GM23338 (cell line): ENCODE results near the gene SNX1. TPM values are rescaled to one million over a fixed set of nuclear protein-coding genes. Genes with fewer than 3 reads are reported as not detected.

Source experiments
- ATAC-seq: fragments of 200-7000 bp; cut with Tn5 transposase; 3 replicates; pipeline ENCODE4 v1.9.1; 2020
- DNase-seq: peaks from one replicate; pipeline ENCODE4 v3.0.0-alpha.2; 2015; ENCODE audit warnings: low spot score
- H2AFZ ChIP-seq: fragments of 200-600 bp; sonication (generic); 2 replicates; pipeline ENCODE4 v1.8.0; 2016; ENCODE audit warnings: antibody characterized with exemption, mild to moderate bottlenecking, moderate library complexity
- H3F3A ChIP-seq: fragments of 200-600 bp; sonication (generic); replicated peaks from 2 replicates; pipeline ENCODE4 v1.8.0; 2017; ENCODE audit warnings: antibody characterized with exemption, mixed run types, low read depth
- H3K27ac ChIP-seq: fragments of 200-600 bp; sonication (generic); 2 replicates; pipeline ENCODE4 v1.6.1; 2016; ENCODE audit warnings: low read depth
- H3K27me3 ChIP-seq: fragments of 200-600 bp; sonication (generic); 2 replicates; pipeline ENCODE4 v1.8.0; 2016; ENCODE audit warnings: mild to moderate bottlenecking, mixed run types, moderate library complexity; ENCODE audit not compliant: insufficient read depth
- H3K36me3 ChIP-seq: fragments of 200-600 bp; sonication (generic); 2 replicates; pipeline ENCODE4 v1.8.0; 2016; ENCODE audit warnings: mild to moderate bottlenecking; ENCODE audit not compliant: insufficient read depth
- H3K4me1 ChIP-seq: fragments of 200-600 bp; sonication (generic); 2 replicates; pipeline ENCODE4 v1.8.0; 2016; ENCODE audit warnings: mild to moderate bottlenecking, moderate library complexity; ENCODE audit not compliant: insufficient read depth
- H3K4me2 ChIP-seq: fragments of 200-600 bp; sonication (generic); 2 replicates; pipeline ENCODE4 v1.7.1; 2017; ENCODE audit warnings: mixed run types
- H3K4me3 ChIP-seq: fragments of 200-600 bp; sonication (generic); 2 replicates; pipeline ENCODE4 v1.6.1; 2016; ENCODE audit warnings: mixed run types
- H3K79me2 ChIP-seq: fragments of 200-600 bp; sonication (generic); replicated peaks from 2 replicates; pipeline ENCODE4 v1.8.0; 2017; ENCODE audit warnings: mild to moderate bottlenecking; ENCODE audit not compliant: insufficient read depth
- H3K9me2 ChIP-seq: fragments of 200-600 bp; sonication (generic); 2 replicates; pipeline ENCODE4 v1.8.0; 2017; ENCODE audit not compliant: insufficient read depth
- H4K20me1 ChIP-seq: fragments of 200-600 bp; sonication (generic); replicated peaks from 2 replicates; pipeline ENCODE4 v1.8.0; 2017; ENCODE audit warnings: mild to moderate bottlenecking; ENCODE audit not compliant: insufficient read depth
- H3K27ac Mint-ChIP-seq: 2 replicates; pipeline ENCODE4 v1.8.0; 2020; ENCODE audit warnings: inconsistent platforms, mild to moderate bottlenecking, moderate library complexity, mixed read lengths
- H3K27me3 Mint-ChIP-seq: 3 replicates; pipeline ENCODE4 v1.8.0; 2022; ENCODE audit warnings: low read depth, mild to moderate bottlenecking, moderate library complexity, mixed read lengths, inconsistent platforms; ENCODE audit not compliant: insufficient read depth, poor library complexity
- H3K36me3 Mint-ChIP-seq: 3 replicates; pipeline ENCODE4 v1.8.0; 2021; ENCODE audit warnings: low read depth, mild to moderate bottlenecking, inconsistent platforms, moderate library complexity, mixed read lengths
- H3K4me1 Mint-ChIP-seq: 3 replicates; pipeline ENCODE4 v1.8.0; 2020; ENCODE audit warnings: mild to moderate bottlenecking, inconsistent platforms, mixed read lengths
- H3K4me3 Mint-ChIP-seq: 3 replicates; pipeline ENCODE4 v1.8.0; 2021; ENCODE audit warnings: moderate library complexity, mild to moderate bottlenecking, inconsistent platforms, mixed read lengths
- H3K9me3 Mint-ChIP-seq: 3 replicates; pipeline ENCODE4 v1.8.0; 2020; ENCODE audit warnings: moderate library complexity, mild to moderate bottlenecking, inconsistent platforms, mixed read lengths
- CREB1 ChIP-seq: fragments of 250-450 bp; sonication (Bioruptor Pico); IDR thresholded peaks from 2 replicates; pipeline ENCODE4 v1.5.0; 2020; ENCODE audit warnings: low read depth, mild to moderate bottlenecking, moderate library complexity
- JUNB ChIP-seq: IDR thresholded peaks from one replicate; pipeline ENCODE4 v1.6.1; 2016; ENCODE audit warnings: antibody characterized with exemption; ENCODE audit not compliant: unreplicated experiment
- NANOG ChIP-seq: IDR thresholded peaks from 2 replicates; pipeline ENCODE4 v1.6.1; 2016; ENCODE audit warnings: antibody characterized with exemption, borderline replicate concordance
- STAT1 ChIP-seq: IDR thresholded peaks from one replicate; pipeline ENCODE4 v1.6.1; 2016; ENCODE audit warnings: antibody characterized with exemption; ENCODE audit not compliant: unreplicated experiment
- ZNF114 ChIP-seq: fragments of 250-450 bp; sonication (Bioruptor Pico); IDR thresholded peaks from 2 replicates; pipeline ENCODE4 v1.5.0; 2020; ENCODE audit warnings: mild to moderate bottlenecking, moderate library complexity
- ZNF331 ChIP-seq: fragments of 250-450 bp; sonication (Bioruptor Pico); IDR thresholded peaks from 2 replicates; pipeline ENCODE4 v1.5.0; 2020; ENCODE audit warnings: low read depth, mild to moderate bottlenecking, moderate library complexity
- polyA plus RNA-seq: library from polyadenylated mRNA; unstranded; fragments of >200 nt; fragmentation: Nextera tagmentation; extraction: Ambion mirVana; gene quantifications from 2 replicates; pipeline ENCODE4 v1.2.1, GENCODE V29; 2016
- total RNA-seq: library from RNA; depleted of rRNA; stranded (reverse); fragments of >200 nt; shearing (Covaris generic); gene quantifications from 2 replicates; pipeline ENCODE4 v1.2.3, GENCODE V29; 2014
- TF ChIP-seq, protein P1 (sequence below): fragments of 250-450 bp; sonication (Bioruptor Pico); IDR thresholded peaks from 2 replicates; pipeline ENCODE4 v1.5.0; 2020; ENCODE audit warnings: mild to moderate bottlenecking, moderate library complexity
- TF ChIP-seq, protein P2 (sequence below): IDR thresholded peaks from 2 replicates; pipeline ENCODE4 v1.6.1; 2016; ENCODE audit warnings: antibody characterized with exemption
- TF ChIP-seq, protein P3 (sequence below), 2 experiments: fragments of 200-600 bp in 1 of 2; sonication (generic) in 1 of 2; conservative IDR thresholded peaks; 2 replicates each; pipeline versions ENCODE4 v1.5.1 to v1.6.1; 2016 to 2017; ENCODE audit warnings: antibody characterized with exemption in 2 of 2, low read depth in 2 of 2, mild to moderate bottlenecking in 2 of 2, moderate library complexity in 1 of 2

The SNX1 gene
- total and polyA plus RNA-seq, 2 experiments from 2014 or later = 33.3 to 33.8 TPM

DNA sequence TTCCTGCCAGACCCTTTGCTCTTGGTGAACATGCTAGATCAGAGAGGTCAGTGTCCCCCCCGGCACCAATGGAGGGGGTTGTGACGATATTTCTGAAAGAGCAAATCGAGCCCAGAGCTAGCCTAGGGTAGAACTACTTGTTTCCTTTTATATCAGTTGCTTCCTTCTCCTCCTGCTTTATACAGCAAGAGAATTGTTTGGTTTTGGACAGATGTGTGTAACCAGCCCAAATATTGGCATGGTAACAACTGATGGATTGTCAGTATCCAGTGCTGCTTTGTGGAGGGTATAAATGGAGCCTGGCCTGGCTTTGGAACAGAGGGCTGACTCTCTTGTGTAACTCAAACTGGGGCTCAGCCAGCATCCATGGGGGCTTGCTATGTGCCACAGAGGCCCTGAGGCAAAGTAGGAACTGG lies 27.2 kb downstream of the SNX1 start:
- no peak overlapping the region for H3K4me3 ChIP-seq
- H3K9me2 ChIP-seq = no peaks in the 10 kb centered on the region

DNA sequence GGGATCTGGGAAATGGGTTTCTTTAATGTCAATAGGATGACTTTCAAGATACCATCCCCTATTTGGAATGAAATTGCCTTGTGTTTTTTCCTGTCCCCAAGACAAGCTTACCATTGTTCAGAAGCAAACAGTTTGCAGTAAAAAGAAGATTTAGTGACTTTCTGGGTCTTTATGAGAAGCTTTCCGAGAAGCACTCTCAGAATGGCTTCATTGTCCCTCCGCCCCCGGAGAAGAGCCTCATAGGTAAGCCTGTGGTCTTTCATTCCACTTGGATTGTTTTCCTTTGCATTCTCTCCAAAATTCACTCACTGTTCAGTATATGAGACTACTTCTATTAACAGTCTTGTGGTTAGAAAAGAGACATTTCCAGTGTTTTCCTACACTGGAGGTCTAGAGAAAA lies 30.2 kb downstream of the SNX1 start:
- H3K27me3 ChIP-seq = no peaks in the 10 kb centered on the region
- Mint-ChIP-seq H3K4me3 (no peak overlapping the region), H3K9me3 (no peaks in the 10 kb centered on the region), H3K27ac (no peak overlapping the region), H3K36me3 (peaks cover 38% of the 10 kb centered on the region), H3K4me1 (no peaks in the 10 kb centered on the region), H3K27me3 (no peaks in the 10 kb centered on the region)
- no peak overlapping the region for H3K4me2 ChIP-seq
- H3K4me1 ChIP-seq = no peaks in the 10 kb centered on the region
- no peaks in the 10 kb centered on the region for H4K20me1 ChIP-seq
- no peak overlapping the region for H3K27ac ChIP-seq
- H3K36me3 ChIP-seq = peaks cover 35% of the 10 kb centered on the region
- H2AFZ ChIP-seq = no peak overlapping the region
- no peaks in the 10 kb centered on the region for H3K9me2 ChIP-seq
- no peak for DNase-seq
- no peak for ATAC-seq
- H3K79me2 ChIP-seq = no peaks in the 10 kb centered on the region
- H3K4me3 ChIP-seq = no peak overlapping the region
- TF ChIP-seq, protein P1, sequence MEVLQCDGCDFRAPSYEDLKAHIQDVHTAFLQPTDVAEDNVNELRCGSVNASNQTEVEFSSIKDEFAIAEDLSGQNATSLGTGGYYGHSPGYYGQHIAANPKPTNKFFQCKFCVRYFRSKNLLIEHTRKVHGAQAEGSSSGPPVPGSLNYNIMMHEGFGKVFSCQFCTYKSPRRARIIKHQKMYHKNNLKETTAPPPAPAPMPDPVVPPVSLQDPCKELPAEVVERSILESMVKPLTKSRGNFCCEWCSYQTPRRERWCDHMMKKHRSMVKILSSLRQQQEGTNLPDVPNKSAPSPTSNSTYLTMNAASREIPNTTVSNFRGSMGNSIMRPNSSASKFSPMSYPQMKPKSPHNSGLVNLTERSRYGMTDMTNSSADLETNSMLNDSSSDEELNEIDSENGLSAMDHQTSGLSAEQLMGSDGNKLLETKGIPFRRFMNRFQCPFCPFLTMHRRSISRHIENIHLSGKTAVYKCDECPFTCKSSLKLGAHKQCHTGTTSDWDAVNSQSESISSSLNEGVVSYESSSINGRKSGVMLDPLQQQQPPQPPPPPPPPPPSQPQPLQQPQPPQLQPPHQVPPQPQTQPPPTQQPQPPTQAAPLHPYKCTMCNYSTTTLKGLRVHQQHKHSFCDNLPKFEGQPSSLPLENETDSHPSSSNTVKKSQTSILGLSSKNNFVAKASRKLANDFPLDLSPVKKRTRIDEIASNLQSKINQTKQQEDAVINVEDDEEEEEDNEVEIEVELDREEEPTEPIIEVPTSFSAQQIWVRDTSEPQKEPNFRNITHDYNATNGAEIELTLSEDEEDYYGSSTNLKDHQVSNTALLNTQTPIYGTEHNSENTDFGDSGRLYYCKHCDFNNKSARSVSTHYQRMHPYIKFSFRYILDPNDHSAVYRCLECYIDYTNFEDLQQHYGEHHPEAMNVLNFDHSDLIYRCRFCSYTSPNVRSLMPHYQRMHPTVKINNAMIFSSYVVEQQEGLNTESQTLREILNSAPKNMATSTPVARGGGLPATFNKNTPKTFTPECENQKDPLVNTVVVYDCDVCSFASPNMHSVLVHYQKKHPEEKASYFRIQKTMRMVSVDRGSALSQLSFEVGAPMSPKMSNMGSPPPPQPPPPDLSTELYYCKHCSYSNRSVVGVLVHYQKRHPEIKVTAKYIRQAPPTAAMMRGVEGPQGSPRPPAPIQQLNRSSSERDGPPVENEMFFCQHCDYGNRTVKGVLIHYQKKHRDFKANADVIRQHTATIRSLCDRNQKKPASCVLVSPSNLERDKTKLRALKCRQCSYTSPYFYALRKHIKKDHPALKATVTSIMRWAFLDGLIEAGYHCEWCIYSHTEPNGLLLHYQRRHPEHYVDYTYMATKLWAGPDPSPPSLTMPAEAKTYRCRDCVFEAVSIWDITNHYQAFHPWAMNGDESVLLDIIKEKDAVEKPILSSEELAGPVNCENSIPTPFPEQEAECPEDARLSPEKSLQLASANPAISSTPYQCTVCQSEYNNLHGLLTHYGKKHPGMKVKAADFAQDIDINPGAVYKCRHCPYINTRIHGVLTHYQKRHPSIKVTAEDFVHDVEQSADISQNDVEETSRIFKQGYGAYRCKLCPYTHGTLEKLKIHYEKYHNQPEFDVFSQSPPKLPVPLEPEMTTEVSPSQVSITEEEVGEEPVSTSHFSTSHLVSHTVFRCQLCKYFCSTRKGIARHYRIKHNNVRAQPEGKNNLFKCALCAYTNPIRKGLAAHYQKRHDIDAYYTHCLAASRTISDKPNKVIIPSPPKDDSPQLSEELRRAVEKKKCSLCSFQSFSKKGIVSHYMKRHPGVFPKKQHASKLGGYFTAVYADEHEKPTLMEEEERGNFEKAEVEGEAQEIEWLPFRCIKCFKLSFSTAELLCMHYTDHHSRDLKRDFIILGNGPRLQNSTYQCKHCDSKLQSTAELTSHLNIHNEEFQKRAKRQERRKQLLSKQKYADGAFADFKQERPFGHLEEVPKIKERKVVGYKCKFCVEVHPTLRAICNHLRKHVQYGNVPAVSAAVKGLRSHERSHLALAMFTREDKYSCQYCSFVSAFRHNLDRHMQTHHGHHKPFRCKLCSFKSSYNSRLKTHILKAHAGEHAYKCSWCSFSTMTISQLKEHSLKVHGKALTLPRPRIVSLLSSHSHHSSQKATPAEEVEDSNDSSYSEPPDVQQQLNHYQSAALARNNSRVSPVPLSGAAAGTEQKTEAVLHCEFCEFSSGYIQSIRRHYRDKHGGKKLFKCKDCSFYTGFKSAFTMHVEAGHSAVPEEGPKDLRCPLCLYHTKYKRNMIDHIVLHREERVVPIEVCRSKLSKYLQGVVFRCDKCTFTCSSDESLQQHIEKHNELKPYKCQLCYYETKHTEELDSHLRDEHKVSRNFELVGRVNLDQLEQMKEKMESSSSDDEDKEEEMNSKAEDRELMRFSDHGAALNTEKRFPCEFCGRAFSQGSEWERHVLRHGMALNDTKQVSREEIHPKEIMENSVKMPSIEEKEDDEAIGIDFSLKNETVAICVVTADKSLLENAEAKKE (CRISPR knock-in tag) = no peak
- TF ChIP-seq CREB1 (no peak), ZNF331 (CRISPR knock-in tag) (no peak)
- 0 out of 2 replicates have a peak, but pooled peaks cover 6% of the 10 kb centered on the region for H3F3A ChIP-seq

More for the DNA sequence above, 27.2 kb downstream of the SNX1 start:
- Mint-ChIP-seq H3K9me3 (no peaks in the 10 kb centered on the region), H3K4me1 (no peaks in the 10 kb centered on the region), H3K36me3 (peaks cover 37% of the 10 kb centered on the region), H3K27ac (no peak overlapping the region), H3K27me3 (no peaks in the 10 kb centered on the region), H3K4me3 (no peak overlapping the region)
- no peaks in the 10 kb centered on the region for H4K20me1 ChIP-seq
- H3K27me3 ChIP-seq = no peaks in the 10 kb centered on the region
- no peak overlapping the region for H2AFZ ChIP-seq
- peaks cover 28% of the 10 kb centered on the region for H3K36me3 ChIP-seq
- no peak overlapping the region for H3K27ac ChIP-seq
- no peaks in the 10 kb centered on the region for H3F3A ChIP-seq
- TF ChIP-seq ZNF331 (CRISPR knock-in tag) (no peak), JUNB (no peak), NANOG (no peak), ZNF114 (CRISPR knock-in tag) (no peak), STAT1 (no peak), CREB1 (no peak)
- TF ChIP-seq, protein P2, sequence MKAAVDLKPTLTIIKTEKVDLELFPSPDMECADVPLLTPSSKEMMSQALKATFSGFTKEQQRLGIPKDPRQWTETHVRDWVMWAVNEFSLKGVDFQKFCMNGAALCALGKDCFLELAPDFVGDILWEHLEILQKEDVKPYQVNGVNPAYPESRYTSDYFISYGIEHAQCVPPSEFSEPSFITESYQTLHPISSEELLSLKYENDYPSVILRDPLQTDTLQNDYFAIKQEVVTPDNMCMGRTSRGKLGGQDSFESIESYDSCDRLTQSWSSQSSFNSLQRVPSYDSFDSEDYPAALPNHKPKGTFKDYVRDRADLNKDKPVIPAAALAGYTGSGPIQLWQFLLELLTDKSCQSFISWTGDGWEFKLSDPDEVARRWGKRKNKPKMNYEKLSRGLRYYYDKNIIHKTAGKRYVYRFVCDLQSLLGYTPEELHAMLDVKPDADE = no peak
- TF ChIP-seq, protein P3, sequence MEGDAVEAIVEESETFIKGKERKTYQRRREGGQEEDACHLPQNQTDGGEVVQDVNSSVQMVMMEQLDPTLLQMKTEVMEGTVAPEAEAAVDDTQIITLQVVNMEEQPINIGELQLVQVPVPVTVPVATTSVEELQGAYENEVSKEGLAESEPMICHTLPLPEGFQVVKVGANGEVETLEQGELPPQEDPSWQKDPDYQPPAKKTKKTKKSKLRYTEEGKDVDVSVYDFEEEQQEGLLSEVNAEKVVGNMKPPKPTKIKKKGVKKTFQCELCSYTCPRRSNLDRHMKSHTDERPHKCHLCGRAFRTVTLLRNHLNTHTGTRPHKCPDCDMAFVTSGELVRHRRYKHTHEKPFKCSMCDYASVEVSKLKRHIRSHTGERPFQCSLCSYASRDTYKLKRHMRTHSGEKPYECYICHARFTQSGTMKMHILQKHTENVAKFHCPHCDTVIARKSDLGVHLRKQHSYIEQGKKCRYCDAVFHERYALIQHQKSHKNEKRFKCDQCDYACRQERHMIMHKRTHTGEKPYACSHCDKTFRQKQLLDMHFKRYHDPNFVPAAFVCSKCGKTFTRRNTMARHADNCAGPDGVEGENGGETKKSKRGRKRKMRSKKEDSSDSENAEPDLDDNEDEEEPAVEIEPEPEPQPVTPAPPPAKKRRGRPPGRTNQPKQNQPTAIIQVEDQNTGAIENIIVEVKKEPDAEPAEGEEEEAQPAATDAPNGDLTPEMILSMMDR (conservative IDR thresholded peaks at IDR 0.05; ENCODE audit: low read depth in 2 of 2) = no peak
- DNase-seq = no peak
- H3K4me1 ChIP-seq = no peaks in the 10 kb centered on the region
- no peaks in the 10 kb centered on the region for H3K79me2 ChIP-seq
- H3K4me2 ChIP-seq = no peak overlapping the region
- no peak for ATAC-seq
